Measurements from ENCODE around the gene OR51I1. TPM values are rescaled to one million over a fixed set of nuclear protein-coding genes. Genes with fewer than 3 reads are reported as not detected.

OR51I1 gene
- polyA plus RNA-seq, 1 donor from 2014 or later, result not detected

DNA sequence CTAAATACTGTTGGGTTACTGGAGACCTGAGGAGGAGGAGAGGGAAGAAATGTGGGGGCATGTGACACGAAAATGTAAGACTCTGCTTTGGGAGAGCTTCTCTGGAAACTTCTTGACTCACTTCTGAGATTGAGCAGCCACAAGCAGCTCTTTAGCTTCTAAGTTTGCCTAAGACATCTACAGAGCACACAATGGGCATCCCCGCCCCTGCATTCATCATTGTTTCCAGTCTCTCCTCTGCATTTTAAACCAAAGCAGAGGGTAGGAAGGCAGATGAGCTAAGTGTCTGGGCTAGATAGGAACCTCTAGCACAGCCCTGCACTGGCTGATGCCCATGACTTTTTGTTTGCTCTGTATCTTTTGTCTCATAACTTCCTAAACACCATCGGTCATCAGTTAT, 45.1 kb upstream of the OR51I1 start:
- H3K4me3 ChIP-seq (ENCODE audit: low read length), result no peak overlapping the region
- no peak overlapping the region for H3K27ac ChIP-seq (ENCODE audit: low read length)
- no peaks in the 10 kb centered on the region for H3K79me2 ChIP-seq (replicated peaks; ENCODE audit: insufficient read depth, low read length)
- H3K9me2 ChIP-seq (ENCODE audit: insufficient read depth, low read length), result no peaks in the 10 kb centered on the region
- H3K9me3 ChIP-seq (ENCODE audit: low read length), result no peaks in the 10 kb centered on the region
- no peak overlapping the region for H3K4me2 ChIP-seq (ENCODE audit: low read length)
- no peaks in the 10 kb centered on the region for H4K20me1 ChIP-seq (ENCODE audit: insufficient read depth)
- TF ChIP-seq TAF1 (IDR thresholded peaks at IDR 0.05; ENCODE audit: low read depth), result no peak
- no peak for TF ChIP-seq RAD21 (conservative IDR thresholded peaks at IDR 0.05)
- TF ChIP-seq, protein P1, sequence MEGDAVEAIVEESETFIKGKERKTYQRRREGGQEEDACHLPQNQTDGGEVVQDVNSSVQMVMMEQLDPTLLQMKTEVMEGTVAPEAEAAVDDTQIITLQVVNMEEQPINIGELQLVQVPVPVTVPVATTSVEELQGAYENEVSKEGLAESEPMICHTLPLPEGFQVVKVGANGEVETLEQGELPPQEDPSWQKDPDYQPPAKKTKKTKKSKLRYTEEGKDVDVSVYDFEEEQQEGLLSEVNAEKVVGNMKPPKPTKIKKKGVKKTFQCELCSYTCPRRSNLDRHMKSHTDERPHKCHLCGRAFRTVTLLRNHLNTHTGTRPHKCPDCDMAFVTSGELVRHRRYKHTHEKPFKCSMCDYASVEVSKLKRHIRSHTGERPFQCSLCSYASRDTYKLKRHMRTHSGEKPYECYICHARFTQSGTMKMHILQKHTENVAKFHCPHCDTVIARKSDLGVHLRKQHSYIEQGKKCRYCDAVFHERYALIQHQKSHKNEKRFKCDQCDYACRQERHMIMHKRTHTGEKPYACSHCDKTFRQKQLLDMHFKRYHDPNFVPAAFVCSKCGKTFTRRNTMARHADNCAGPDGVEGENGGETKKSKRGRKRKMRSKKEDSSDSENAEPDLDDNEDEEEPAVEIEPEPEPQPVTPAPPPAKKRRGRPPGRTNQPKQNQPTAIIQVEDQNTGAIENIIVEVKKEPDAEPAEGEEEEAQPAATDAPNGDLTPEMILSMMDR (IDR thresholded peaks at IDR 0.05; ENCODE audit: poor library complexity, severe bottlenecking), result no peak
- no peak for TF ChIP-seq EZH2 (IDR thresholded peaks at IDR 0.05; ENCODE audit: borderline replicate concordance, insufficient read depth, low read length, poor library complexity, severe bottlenecking)
- TF ChIP-seq, protein P2, sequence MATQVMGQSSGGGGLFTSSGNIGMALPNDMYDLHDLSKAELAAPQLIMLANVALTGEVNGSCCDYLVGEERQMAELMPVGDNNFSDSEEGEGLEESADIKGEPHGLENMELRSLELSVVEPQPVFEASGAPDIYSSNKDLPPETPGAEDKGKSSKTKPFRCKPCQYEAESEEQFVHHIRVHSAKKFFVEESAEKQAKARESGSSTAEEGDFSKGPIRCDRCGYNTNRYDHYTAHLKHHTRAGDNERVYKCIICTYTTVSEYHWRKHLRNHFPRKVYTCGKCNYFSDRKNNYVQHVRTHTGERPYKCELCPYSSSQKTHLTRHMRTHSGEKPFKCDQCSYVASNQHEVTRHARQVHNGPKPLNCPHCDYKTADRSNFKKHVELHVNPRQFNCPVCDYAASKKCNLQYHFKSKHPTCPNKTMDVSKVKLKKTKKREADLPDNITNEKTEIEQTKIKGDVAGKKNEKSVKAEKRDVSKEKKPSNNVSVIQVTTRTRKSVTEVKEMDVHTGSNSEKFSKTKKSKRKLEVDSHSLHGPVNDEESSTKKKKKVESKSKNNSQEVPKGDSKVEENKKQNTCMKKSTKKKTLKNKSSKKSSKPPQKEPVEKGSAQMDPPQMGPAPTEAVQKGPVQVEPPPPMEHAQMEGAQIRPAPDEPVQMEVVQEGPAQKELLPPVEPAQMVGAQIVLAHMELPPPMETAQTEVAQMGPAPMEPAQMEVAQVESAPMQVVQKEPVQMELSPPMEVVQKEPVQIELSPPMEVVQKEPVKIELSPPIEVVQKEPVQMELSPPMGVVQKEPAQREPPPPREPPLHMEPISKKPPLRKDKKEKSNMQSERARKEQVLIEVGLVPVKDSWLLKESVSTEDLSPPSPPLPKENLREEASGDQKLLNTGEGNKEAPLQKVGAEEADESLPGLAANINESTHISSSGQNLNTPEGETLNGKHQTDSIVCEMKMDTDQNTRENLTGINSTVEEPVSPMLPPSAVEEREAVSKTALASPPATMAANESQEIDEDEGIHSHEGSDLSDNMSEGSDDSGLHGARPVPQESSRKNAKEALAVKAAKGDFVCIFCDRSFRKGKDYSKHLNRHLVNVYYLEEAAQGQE (IDR thresholded peaks at IDR 0.05; ENCODE audit: borderline replicate concordance), result no peak
- no peak for TF ChIP-seq EP300 (conservative IDR thresholded peaks at IDR 0.05; ENCODE audit: poor library complexity, severe bottlenecking)
- no peak for TF ChIP-seq MXI1 (conservative IDR thresholded peaks at IDR 0.05; ENCODE audit: poor library complexity, severe bottlenecking)
- TF ChIP-seq POLR2AphosphoS5 (IDR thresholded peaks at IDR 0.05), result no peak
- TF ChIP-seq SMC3 (conservative IDR thresholded peaks at IDR 0.05; ENCODE audit: poor library complexity), result no peak
- no peaks in the 10 kb centered on the region for H3K27me3 ChIP-seq (ENCODE audit: insufficient read depth, low read depth, low read length)
- H3F3A ChIP-seq (ENCODE audit: insufficient read depth, low read length, poor library complexity, severe bottlenecking), result no peaks in the 10 kb centered on the region
- H3K36me3 ChIP-seq (ENCODE audit: insufficient read depth, low read length), result no peaks in the 10 kb centered on the region
- H3K9ac ChIP-seq (ENCODE audit: low read length), result no peak overlapping the region
- no peak overlapping the region for H2AFZ ChIP-seq (ENCODE audit: low read depth, low read length)

DNA sequence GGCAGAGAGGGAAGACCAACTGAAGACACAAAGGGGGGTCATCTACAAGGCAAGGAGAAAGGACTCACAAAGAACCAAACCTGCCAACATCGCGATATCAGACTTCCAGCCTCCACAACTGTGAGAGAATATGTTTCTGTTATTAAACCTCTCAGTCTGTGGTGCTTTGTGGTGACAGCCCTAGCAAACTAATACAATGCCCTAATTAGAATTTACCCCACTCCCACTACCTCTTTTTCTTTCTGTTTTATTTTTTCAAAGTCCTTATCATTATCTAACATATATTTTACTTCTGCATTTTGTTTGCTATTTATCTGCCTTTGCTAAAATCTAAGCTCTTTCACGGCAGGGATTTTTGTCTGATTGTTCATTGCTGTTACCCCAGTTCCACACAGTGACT, 44.7 kb upstream of the OR51I1 start:
- no peaks in the 10 kb centered on the region for H3K9me2 ChIP-seq (ENCODE audit: insufficient read depth, low read length)

More for the DNA sequence above, 44.7 kb upstream of the OR51I1 start:
- TF ChIP-seq EZH2 (IDR thresholded peaks at IDR 0.05; ENCODE audit: borderline replicate concordance, insufficient read depth, low read length, poor library complexity, severe bottlenecking), result no peak
- no peak for TF ChIP-seq RAD21 (conservative IDR thresholded peaks at IDR 0.05)
- TF ChIP-seq SMC3 (conservative IDR thresholded peaks at IDR 0.05; ENCODE audit: poor library complexity), result no peak
- no peak for TF ChIP-seq POLR2AphosphoS5 (IDR thresholded peaks at IDR 0.05)
- TF ChIP-seq, protein P1 (IDR thresholded peaks at IDR 0.05; ENCODE audit: poor library complexity, severe bottlenecking), result no peak
- TF ChIP-seq TAF1 (IDR thresholded peaks at IDR 0.05; ENCODE audit: low read depth), result no peak
- no peak for TF ChIP-seq MXI1 (conservative IDR thresholded peaks at IDR 0.05; ENCODE audit: poor library complexity, severe bottlenecking)
- TF ChIP-seq, protein P2 (IDR thresholded peaks at IDR 0.05; ENCODE audit: borderline replicate concordance), result no peak
- TF ChIP-seq EP300 (conservative IDR thresholded peaks at IDR 0.05; ENCODE audit: poor library complexity, severe bottlenecking), result no peak
- Histone ChIP-seq H3K9me3 (ENCODE audit: low read length) (no peaks in the 10 kb centered on the region), H4K20me1 (ENCODE audit: insufficient read depth) (no peaks in the 10 kb centered on the region), H3K27ac (ENCODE audit: low read length) (no peak overlapping the region), H3K4me3 (ENCODE audit: low read length) (no peak overlapping the region), H3K9ac (ENCODE audit: low read length) (no peak overlapping the region), H3K36me3 (ENCODE audit: insufficient read depth, low read length) (no peaks in the 10 kb centered on the region), H3K27me3 (ENCODE audit: insufficient read depth, low read depth, low read length) (no peaks in the 10 kb centered on the region), H2AFZ (ENCODE audit: low read depth, low read length) (no peak overlapping the region), H3K4me2 (ENCODE audit: low read length) (no peak overlapping the region), H3F3A (ENCODE audit: insufficient read depth, low read length, poor library complexity, severe bottlenecking) (no peaks in the 10 kb centered on the region), H3K79me2 (replicated peaks; ENCODE audit: insufficient read depth, low read length) (no peaks in the 10 kb centered on the region)

All from neural cell (in vitro differentiated cells).